ENCODE measurements around the gene SV2C.

DNA sequence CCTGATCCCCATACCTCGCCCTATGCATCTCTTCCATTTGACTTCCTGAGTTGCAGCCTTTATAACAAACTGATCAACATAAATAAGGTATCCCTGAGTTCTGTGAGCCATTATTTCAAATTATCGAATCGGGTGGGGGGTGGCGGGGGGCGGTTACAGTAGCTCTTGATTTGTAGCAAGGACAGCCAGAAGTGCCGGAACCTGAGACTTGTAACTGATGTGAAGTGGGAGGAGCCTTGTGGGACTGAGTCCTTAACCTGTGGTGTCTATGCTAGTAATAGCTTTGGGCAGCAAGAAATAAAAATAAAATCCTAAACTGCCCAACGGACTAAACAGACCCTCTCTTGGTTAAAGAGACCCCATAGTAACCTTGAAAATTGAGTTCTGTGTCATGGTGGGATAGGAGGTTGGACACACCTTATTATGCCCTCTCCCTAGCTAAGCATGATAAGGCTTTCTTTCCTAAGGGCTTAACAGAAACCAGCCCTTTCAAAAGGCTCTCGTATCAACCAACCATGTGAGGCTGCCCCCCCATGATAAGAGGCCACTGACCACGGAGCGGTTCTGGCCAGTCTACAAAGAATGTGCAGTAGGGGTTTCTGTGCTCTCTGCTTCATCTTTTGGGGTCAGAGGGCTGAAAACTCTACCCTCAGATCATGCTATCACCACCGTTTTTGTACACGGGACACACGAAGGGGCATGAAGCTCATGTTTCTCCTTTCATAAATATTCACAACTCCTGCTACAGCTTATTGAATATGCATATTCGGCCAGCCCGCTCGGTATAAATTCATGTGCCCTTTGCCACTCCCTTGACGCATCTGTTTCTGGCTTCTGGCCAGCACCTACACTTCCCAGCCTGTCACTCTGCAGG lies 280.4 kb downstream of the SV2C start:
- TF ChIP-seq SNAI2 (CRISPR knock-in tag; IDR thresholded peaks at IDR 0.05) (no peak), PPARA (CRISPR knock-in tag; IDR thresholded peaks at IDR 0.05; ENCODE audit: borderline replicate concordance) (no peak), CSDC2 (CRISPR knock-in tag; IDR thresholded peaks at IDR 0.05) (no peak), ZNF70 (CRISPR knock-in tag; IDR thresholded peaks at IDR 0.05) (no peak), RARB (CRISPR knock-in tag; IDR thresholded peaks at IDR 0.05) (no peak), ZC3H10 (CRISPR knock-in tag; IDR thresholded peaks at IDR 0.05) (no peak), ZFP30 (CRISPR knock-in tag; IDR thresholded peaks at IDR 0.05) (no peak), ZFP3 (CRISPR knock-in tag; IDR thresholded peaks at IDR 0.05) (no peak), ESRRG (CRISPR knock-in tag; IDR thresholded peaks at IDR 0.05) (no peak)
- TF ChIP-seq, protein P1, sequence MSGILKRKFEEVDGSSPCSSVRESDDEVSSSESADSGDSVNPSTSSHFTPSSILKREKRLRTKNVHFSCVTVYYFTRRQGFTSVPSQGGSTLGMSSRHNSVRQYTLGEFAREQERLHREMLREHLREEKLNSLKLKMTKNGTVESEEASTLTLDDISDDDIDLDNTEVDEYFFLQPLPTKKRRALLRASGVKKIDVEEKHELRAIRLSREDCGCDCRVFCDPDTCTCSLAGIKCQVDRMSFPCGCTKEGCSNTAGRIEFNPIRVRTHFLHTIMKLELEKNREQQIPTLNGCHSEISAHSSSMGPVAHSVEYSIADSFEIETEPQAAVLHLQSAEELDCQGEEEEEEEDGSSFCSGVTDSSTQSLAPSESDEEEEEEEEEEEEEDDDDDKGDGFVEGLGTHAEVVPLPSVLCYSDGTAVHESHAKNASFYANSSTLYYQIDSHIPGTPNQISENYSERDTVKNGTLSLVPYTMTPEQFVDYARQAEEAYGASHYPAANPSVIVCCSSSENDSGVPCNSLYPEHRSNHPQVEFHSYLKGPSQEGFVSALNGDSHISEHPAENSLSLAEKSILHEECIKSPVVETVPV (CRISPR knock-in tag; IDR thresholded peaks at IDR 0.05), result no peak
- TF ChIP-seq, protein P2, sequence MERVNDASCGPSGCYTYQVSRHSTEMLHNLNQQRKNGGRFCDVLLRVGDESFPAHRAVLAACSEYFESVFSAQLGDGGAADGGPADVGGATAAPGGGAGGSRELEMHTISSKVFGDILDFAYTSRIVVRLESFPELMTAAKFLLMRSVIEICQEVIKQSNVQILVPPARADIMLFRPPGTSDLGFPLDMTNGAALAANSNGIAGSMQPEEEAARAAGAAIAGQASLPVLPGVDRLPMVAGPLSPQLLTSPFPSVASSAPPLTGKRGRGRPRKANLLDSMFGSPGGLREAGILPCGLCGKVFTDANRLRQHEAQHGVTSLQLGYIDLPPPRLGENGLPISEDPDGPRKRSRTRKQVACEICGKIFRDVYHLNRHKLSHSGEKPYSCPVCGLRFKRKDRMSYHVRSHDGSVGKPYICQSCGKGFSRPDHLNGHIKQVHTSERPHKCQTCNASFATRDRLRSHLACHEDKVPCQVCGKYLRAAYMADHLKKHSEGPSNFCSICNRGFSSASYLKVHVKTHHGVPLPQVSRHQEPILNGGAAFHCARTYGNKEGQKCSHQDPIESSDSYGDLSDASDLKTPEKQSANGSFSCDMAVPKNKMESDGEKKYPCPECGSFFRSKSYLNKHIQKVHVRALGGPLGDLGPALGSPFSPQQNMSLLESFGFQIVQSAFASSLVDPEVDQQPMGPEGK (CRISPR knock-in tag; IDR thresholded peaks at IDR 0.05; ENCODE audit: borderline replicate concordance), result no peak
- TF ChIP-seq, protein P3, sequence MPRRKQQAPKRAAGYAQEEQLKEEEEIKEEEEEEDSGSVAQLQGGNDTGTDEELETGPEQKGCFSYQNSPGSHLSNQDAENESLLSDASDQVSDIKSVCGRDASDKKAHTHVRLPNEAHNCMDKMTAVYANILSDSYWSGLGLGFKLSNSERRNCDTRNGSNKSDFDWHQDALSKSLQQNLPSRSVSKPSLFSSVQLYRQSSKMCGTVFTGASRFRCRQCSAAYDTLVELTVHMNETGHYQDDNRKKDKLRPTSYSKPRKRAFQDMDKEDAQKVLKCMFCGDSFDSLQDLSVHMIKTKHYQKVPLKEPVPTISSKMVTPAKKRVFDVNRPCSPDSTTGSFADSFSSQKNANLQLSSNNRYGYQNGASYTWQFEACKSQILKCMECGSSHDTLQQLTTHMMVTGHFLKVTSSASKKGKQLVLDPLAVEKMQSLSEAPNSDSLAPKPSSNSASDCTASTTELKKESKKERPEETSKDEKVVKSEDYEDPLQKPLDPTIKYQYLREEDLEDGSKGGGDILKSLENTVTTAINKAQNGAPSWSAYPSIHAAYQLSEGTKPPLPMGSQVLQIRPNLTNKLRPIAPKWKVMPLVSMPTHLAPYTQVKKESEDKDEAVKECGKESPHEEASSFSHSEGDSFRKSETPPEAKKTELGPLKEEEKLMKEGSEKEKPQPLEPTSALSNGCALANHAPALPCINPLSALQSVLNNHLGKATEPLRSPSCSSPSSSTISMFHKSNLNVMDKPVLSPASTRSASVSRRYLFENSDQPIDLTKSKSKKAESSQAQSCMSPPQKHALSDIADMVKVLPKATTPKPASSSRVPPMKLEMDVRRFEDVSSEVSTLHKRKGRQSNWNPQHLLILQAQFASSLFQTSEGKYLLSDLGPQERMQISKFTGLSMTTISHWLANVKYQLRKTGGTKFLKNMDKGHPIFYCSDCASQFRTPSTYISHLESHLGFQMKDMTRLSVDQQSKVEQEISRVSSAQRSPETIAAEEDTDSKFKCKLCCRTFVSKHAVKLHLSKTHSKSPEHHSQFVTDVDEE (CRISPR knock-in tag; IDR thresholded peaks at IDR 0.05), result no peak

Measured in SK-N-SH treated with all-trans-retinoic acid at 6 μM for 48 hours (cell line).